Neural cell (in vitro differentiated cells): ENCODE results near the gene CEMP1. TPM values are rescaled to one million over a fixed set of nuclear protein-coding genes. Genes with fewer than 3 reads are reported as not detected.

Source experiments
- H2AFZ ChIP-seq: fragments of 200-600, 300-800 bp; sonication (generic), shearing (Covaris generic); 2 replicates; pipeline ENCODE4 v1.6.0; 2014; ENCODE audit warnings: low read depth, mild to moderate bottlenecking, antibody characterized with exemption, low read length, moderate library complexity
- H3F3A ChIP-seq: fragments of 200-600 bp; shearing (Covaris generic); 2 replicates; pipeline ENCODE4 v1.6.1; 2016; ENCODE audit warnings: mild to moderate bottlenecking, moderate library complexity, mixed read lengths, antibody characterized with exemption, low read length; ENCODE audit not compliant: insufficient read depth, poor library complexity, severe bottlenecking
- H3K27ac ChIP-seq: fragments of 200-600, 300-800 bp; sonication (generic), shearing (Covaris generic); 2 replicates; pipeline ENCODE4 v1.5.1; 2014; ENCODE audit warnings: mild to moderate bottlenecking, low read length, moderate library complexity
- H3K27me3 ChIP-seq: fragments of 300-800, 200-600 bp; sonication (generic), shearing (Covaris generic); 2 replicates; pipeline ENCODE4 v1.6.0; 2014; ENCODE audit warnings: mild to moderate bottlenecking, low read depth, low read length, moderate library complexity; ENCODE audit not compliant: insufficient read depth
- H3K36me3 ChIP-seq: fragments of 300-800, 200-600 bp; sonication (generic), shearing (Covaris generic); 2 replicates; pipeline ENCODE4 v1.5.1; 2014; ENCODE audit warnings: mild to moderate bottlenecking, antibody characterized with exemption, low read length, moderate library complexity; ENCODE audit not compliant: insufficient read depth
- H3K4me2 ChIP-seq: fragments of 300-800, 200-600 bp; sonication (generic), shearing (Covaris generic); 2 replicates; pipeline ENCODE4 v1.6.0; 2014; ENCODE audit warnings: mild to moderate bottlenecking, low read length
- H3K4me3 ChIP-seq: fragments of 300-800, 200-600 bp; sonication (generic), shearing (Covaris generic); 2 replicates; pipeline ENCODE4 v1.5.1; 2014; ENCODE audit warnings: mild to moderate bottlenecking, low read length, moderate library complexity
- H3K79me2 ChIP-seq: fragments of 200-600 bp; shearing (Covaris generic); replicated peaks from 2 replicates; pipeline ENCODE4 v1.6.0; 2014; ENCODE audit warnings: mild to moderate bottlenecking, low read length, moderate library complexity; ENCODE audit not compliant: insufficient read depth
- H3K9ac ChIP-seq: fragments of 300-800, 200-600 bp; sonication (generic), shearing (Covaris generic); 2 replicates; pipeline ENCODE4 v1.6.1; 2016; ENCODE audit warnings: mild to moderate bottlenecking, low read length, mixed read lengths
- H3K9me2 ChIP-seq: fragments of 200-600 bp; shearing (Covaris generic); 2 replicates; pipeline ENCODE4 v1.6.1; 2016; ENCODE audit warnings: mild to moderate bottlenecking, low read length, mixed read lengths; ENCODE audit not compliant: insufficient read depth
- H3K9me3 ChIP-seq: fragments of 200-600, 300-800 bp; sonication (generic), shearing (Covaris generic); 2 replicates; pipeline ENCODE4 v1.6.1; 2016; ENCODE audit warnings: mild to moderate bottlenecking, mixed run types, low read length, moderate library complexity, mixed read lengths
- H4K20me1 ChIP-seq: fragments of 200-600 bp; shearing (Covaris generic); 2 replicates; pipeline ENCODE4 v1.6.1; 2016; ENCODE audit warnings: mild to moderate bottlenecking, mixed run types; ENCODE audit not compliant: insufficient read depth
- EP300 ChIP-seq: fragments of 450-650 bp; conservative IDR thresholded peaks from 2 replicates; pipeline ENCODE4 v1.6.1; 2014; ENCODE audit warnings: antibody characterized with exemption, mild to moderate bottlenecking, moderate library complexity; ENCODE audit not compliant: poor library complexity, severe bottlenecking
- EZH2 ChIP-seq: fragments of 200-600, 300-800 bp; shearing (Covaris generic), sonication (generic); IDR thresholded peaks from 2 replicates; pipeline ENCODE4 v1.6.1; 2014; ENCODE audit warnings: antibody characterized with exemption, low read length, borderline replicate concordance, mild to moderate bottlenecking; ENCODE audit not compliant: insufficient read depth, poor library complexity, severe bottlenecking
- MXI1 ChIP-seq: fragments of 450-650 bp; conservative IDR thresholded peaks from 2 replicates; pipeline ENCODE4 v1.6.1; 2014; ENCODE audit warnings: antibody characterized with exemption, mild to moderate bottlenecking; ENCODE audit not compliant: poor library complexity, severe bottlenecking
- POLR2AphosphoS5 ChIP-seq: IDR thresholded peaks from 2 replicates; pipeline ENCODE4 v1.6.1; 2012
- RAD21 ChIP-seq: fragments of 450-650 bp; conservative IDR thresholded peaks from 2 replicates; pipeline ENCODE4 v1.6.1; 2014; ENCODE audit warnings: antibody characterized with exemption, mild to moderate bottlenecking, moderate library complexity
- SMC3 ChIP-seq: fragments of 450-650 bp; conservative IDR thresholded peaks from 2 replicates; pipeline ENCODE4 v1.6.1; 2014; ENCODE audit warnings: antibody characterized with exemption, mild to moderate bottlenecking, moderate library complexity; ENCODE audit not compliant: poor library complexity
- TAF1 ChIP-seq: IDR thresholded peaks from 2 replicates; pipeline ENCODE4 v1.6.1; 2012; ENCODE audit warnings: low read depth
- polyA plus RNA-seq: library from polyadenylated mRNA; depleted of rRNA; stranded (reverse); fragments of >200 nt; gene quantifications from 2 replicates; pipeline ENCODE4 v1.2.3, GENCODE V29; 2014
- TF ChIP-seq, protein P1 (sequence below): fragments of 450-650 bp; IDR thresholded peaks from 2 replicates; pipeline ENCODE4 v1.5.1; 2014; ENCODE audit warnings: antibody characterized with exemption, mild to moderate bottlenecking, moderate library complexity; ENCODE audit not compliant: poor library complexity, severe bottlenecking
- TF ChIP-seq, protein P2 (sequence below): IDR thresholded peaks from 2 replicates; pipeline ENCODE4 v1.6.1; 2012; ENCODE audit warnings: borderline replicate concordance

CEMP1 gene
- polyA plus RNA-seq, 1 donor from 2014 or later: 0.46 TPM

DNA sequence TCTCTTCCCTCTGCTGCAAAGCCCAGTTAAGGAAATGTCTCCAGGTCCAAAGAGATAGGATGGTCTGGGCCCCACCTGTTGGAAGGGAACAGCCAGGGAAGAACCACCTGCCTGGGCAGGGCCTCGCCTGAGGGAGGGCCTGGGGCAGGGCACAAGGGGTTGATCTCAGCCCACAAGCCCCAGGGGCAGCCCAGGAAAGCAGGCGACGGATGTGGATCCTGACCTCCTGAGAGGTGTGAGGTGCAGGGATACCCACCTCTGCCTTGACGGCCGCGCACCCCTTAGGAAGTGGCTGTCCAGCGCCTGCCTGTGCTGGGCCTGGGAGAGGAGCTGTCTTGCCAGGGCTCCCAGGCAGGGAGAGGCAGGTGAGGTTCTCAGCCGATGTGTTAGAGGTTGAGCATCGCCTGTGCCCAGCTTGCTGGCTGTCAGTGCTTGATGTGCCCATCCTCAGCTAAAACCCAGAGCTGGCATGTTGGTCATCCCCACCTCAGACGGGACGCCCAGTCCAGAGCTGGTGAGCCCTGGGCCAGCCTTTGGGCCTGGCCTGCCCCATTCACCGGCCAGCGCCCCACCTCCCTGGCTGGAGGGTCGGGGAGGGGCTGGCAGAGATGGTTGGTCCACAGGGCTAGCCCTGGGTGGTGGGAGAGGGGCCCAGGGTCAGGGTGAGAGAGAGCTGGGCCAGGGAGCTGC lies 434 bp downstream of the CEMP1 start:
- Histone ChIP-seq H3K4me3 (peak overlapping the region; percentile 78), H3K36me3 (no peaks in the 10 kb centered on the region), H3K79me2 (no peaks in the 10 kb centered on the region), H2AFZ (no peak overlapping the region), H3K9me2 (no peaks in the 10 kb centered on the region), H3K27ac (no peak overlapping the region), H3K9me3 (no peaks in the 10 kb centered on the region), H4K20me1 (no peaks in the 10 kb centered on the region), H3K9ac (peak overlapping the region; percentile 81), H3F3A (no peaks in the 10 kb centered on the region), H3K27me3 (no peaks in the 10 kb centered on the region), H3K4me2 (no peak overlapping the region)
- TF ChIP-seq, protein P1, sequence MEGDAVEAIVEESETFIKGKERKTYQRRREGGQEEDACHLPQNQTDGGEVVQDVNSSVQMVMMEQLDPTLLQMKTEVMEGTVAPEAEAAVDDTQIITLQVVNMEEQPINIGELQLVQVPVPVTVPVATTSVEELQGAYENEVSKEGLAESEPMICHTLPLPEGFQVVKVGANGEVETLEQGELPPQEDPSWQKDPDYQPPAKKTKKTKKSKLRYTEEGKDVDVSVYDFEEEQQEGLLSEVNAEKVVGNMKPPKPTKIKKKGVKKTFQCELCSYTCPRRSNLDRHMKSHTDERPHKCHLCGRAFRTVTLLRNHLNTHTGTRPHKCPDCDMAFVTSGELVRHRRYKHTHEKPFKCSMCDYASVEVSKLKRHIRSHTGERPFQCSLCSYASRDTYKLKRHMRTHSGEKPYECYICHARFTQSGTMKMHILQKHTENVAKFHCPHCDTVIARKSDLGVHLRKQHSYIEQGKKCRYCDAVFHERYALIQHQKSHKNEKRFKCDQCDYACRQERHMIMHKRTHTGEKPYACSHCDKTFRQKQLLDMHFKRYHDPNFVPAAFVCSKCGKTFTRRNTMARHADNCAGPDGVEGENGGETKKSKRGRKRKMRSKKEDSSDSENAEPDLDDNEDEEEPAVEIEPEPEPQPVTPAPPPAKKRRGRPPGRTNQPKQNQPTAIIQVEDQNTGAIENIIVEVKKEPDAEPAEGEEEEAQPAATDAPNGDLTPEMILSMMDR: no peak
- TF ChIP-seq, protein P2, sequence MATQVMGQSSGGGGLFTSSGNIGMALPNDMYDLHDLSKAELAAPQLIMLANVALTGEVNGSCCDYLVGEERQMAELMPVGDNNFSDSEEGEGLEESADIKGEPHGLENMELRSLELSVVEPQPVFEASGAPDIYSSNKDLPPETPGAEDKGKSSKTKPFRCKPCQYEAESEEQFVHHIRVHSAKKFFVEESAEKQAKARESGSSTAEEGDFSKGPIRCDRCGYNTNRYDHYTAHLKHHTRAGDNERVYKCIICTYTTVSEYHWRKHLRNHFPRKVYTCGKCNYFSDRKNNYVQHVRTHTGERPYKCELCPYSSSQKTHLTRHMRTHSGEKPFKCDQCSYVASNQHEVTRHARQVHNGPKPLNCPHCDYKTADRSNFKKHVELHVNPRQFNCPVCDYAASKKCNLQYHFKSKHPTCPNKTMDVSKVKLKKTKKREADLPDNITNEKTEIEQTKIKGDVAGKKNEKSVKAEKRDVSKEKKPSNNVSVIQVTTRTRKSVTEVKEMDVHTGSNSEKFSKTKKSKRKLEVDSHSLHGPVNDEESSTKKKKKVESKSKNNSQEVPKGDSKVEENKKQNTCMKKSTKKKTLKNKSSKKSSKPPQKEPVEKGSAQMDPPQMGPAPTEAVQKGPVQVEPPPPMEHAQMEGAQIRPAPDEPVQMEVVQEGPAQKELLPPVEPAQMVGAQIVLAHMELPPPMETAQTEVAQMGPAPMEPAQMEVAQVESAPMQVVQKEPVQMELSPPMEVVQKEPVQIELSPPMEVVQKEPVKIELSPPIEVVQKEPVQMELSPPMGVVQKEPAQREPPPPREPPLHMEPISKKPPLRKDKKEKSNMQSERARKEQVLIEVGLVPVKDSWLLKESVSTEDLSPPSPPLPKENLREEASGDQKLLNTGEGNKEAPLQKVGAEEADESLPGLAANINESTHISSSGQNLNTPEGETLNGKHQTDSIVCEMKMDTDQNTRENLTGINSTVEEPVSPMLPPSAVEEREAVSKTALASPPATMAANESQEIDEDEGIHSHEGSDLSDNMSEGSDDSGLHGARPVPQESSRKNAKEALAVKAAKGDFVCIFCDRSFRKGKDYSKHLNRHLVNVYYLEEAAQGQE: no peak
- no peak for TF ChIP-seq EZH2
- TF ChIP-seq RAD21: no peak
- no peak for TF ChIP-seq SMC3
- no peak for TF ChIP-seq MXI1
- no peak for TF ChIP-seq TAF1
- TF ChIP-seq EP300: no peak
- TF ChIP-seq POLR2AphosphoS5: no peak

DNA sequence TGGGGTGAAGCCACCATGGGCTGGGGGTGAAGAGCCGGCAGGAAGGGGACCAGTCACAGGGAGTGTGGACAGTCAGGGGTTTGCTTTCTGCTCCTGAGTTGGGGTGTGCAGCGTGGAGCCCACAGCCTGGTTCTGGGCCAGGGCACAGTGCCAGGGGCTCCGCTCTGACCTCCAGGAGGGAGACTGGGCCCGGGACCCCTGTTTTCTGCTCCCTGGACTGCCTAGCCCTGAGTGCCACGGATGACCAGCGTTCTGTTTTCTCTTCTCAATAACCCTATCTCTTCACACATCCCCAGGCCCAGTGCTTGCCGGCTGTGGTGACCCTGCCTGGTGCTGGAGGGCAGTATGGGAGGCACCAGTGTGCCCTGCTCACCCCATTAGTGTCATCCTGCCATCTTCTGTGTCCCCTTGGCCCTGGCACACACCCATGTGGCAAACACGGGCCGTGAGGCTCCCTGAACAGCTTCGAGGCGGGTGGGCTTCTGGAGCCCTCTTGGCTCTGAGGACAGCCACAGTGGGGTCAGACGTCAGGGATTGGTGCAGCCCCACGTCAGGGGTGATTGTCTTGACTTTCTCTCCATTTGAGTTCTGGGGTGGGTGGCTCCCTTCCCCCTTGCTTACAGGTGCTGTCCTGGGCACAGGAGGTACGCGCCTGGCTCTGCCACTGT lies 1.1 kb downstream of the CEMP1 start:
- Histone ChIP-seq H3K36me3 (no peaks in the 10 kb centered on the region), H4K20me1 (no peaks in the 10 kb centered on the region)

More for the DNA sequence above, 1.1 kb downstream of the CEMP1 start:
- H2AFZ ChIP-seq: no peak overlapping the region
- TF ChIP-seq MXI1: no peak
- TF ChIP-seq TAF1: no peak
- TF ChIP-seq, protein P2: no peak
- TF ChIP-seq EP300: no peak
- TF ChIP-seq RAD21: no peak
- TF ChIP-seq, protein P1: no peak
- TF ChIP-seq EZH2: no peak
- TF ChIP-seq POLR2AphosphoS5: no peak
- TF ChIP-seq SMC3: no peak
- H3F3A ChIP-seq: no peaks in the 10 kb centered on the region
- H3K9ac ChIP-seq: no peak overlapping the region
- H3K27ac ChIP-seq: no peak overlapping the region
- no peaks in the 10 kb centered on the region for H3K9me2 ChIP-seq
- H3K27me3 ChIP-seq: no peaks in the 10 kb centered on the region
- no peak overlapping the region for H3K4me2 ChIP-seq
- H3K4me3 ChIP-seq: no peak overlapping the region
- H3K79me2 ChIP-seq: no peaks in the 10 kb centered on the region
- no peaks in the 10 kb centered on the region for H3K9me3 ChIP-seq
